MM.1S (cell line): Measurements from ENCODE around the gene TMCO4.
"Not testable (repeated sequence)": the region's sequence is repeated elsewhere in the genome, so short reads cannot be mapped to it uniquely, and the experiment has no call there.

Experiments
- DNase-seq: peaks from one replicate; pipeline ENCODE4 v3.0.0-alpha.2; 2015
- H2AFZ ChIP-seq: fragments of 300-600 bp; sonication (generic); 2 replicates; pipeline ENCODE4 v1.6.0; 2016; ENCODE audit warnings: antibody characterized with exemption, low read length
- H3F3A ChIP-seq: fragments of 300-600 bp; sonication (generic); 2 replicates; pipeline ENCODE4 v1.6.1; 2016; ENCODE audit warnings: mild to moderate bottlenecking, antibody characterized with exemption, low read length, moderate library complexity, mixed read lengths; ENCODE audit not compliant: insufficient read depth
- H3K27ac ChIP-seq: fragments of 300-600 bp; sonication (generic); 2 replicates; pipeline ENCODE4 v1.5.1; 2016; ENCODE audit warnings: mild to moderate bottlenecking, low read length
- H3K27me3 ChIP-seq: fragments of 300-600 bp; sonication (generic); replicated peaks from 2 replicates; pipeline ENCODE4 v1.6.0; 2016; ENCODE audit warnings: low read length; ENCODE audit not compliant: insufficient read depth
- H3K36me3 ChIP-seq: fragments of 300-600 bp; sonication (generic); replicated peaks from 2 replicates; pipeline ENCODE4 v1.6.1; 2016; ENCODE audit warnings: mild to moderate bottlenecking, low read length, mixed read lengths; ENCODE audit not compliant: insufficient read depth
- H3K4me1 ChIP-seq: fragments of 300-600 bp; sonication (generic); 2 replicates; pipeline ENCODE4 v1.6.1; 2016; ENCODE audit warnings: low read length, mixed read lengths
- H3K4me2 ChIP-seq: fragments of 300-600 bp; sonication (generic); 2 replicates; pipeline ENCODE4 v1.6.0; 2016; ENCODE audit warnings: low read depth, low read length
- H3K4me3 ChIP-seq: fragments of 300-600 bp; sonication (generic); 2 replicates; pipeline ENCODE4 v1.5.1; 2016; ENCODE audit warnings: low read length, mixed read lengths
- H3K79me2 ChIP-seq: fragments of 300-600 bp; sonication (generic); 2 replicates; pipeline ENCODE4 v1.6.1; 2016; ENCODE audit warnings: mixed run types, low read length, mixed read lengths
- H3K9ac ChIP-seq: fragments of 300-600 bp; sonication (generic); 2 replicates; pipeline ENCODE4 v1.6.1; 2016; ENCODE audit warnings: low read length, mixed read lengths
- H3K9me2 ChIP-seq: fragments of 300-600 bp; sonication (generic); replicated peaks from 2 replicates; pipeline ENCODE4 v1.6.1; 2016; ENCODE audit warnings: mild to moderate bottlenecking, low read length, mixed read lengths; ENCODE audit not compliant: insufficient read depth
- H3K9me3 ChIP-seq: fragments of 300-600 bp; sonication (generic); replicated peaks from 2 replicates; pipeline ENCODE4 v1.6.1; 2016; ENCODE audit warnings: mild to moderate bottlenecking, low read length, mixed read lengths; ENCODE audit not compliant: insufficient read depth
- H4K20me1 ChIP-seq: fragments of 300-600 bp; sonication (generic); 2 replicates; pipeline ENCODE4 v1.6.1; 2016; ENCODE audit warnings: mild to moderate bottlenecking, low read length, moderate library complexity, mixed read lengths; ENCODE audit not compliant: insufficient read depth
- CTCF ChIP-seq: fragments of 300-600 bp; sonication (generic); IDR thresholded peaks from 2 replicates; pipeline ENCODE4 v1.5.1; 2016; ENCODE audit warnings: antibody characterized with exemption, low read length, mixed read lengths
- EZH2 ChIP-seq: fragments of 300-600 bp; sonication (generic); optimal IDR thresholded peaks from 2 replicates; pipeline ENCODE3; 2017; ENCODE audit warnings: low read depth, mild to moderate bottlenecking, antibody characterized with exemption, low read length, mixed read lengths
- EZH2phosphoT487 ChIP-seq: fragments of 300-600 bp; sonication (generic); IDR thresholded peaks from 2 replicates; pipeline ENCODE4 v1.6.1; 2018; ENCODE audit warnings: antibody characterized with exemption, low read length

Gene TMCO4

GRCh38 chr1:19799230-19800075 is at the start of gene TMCO4:
TMCO4 (minus strand) TSS chr1:19799916; CDS start chr1:19780758, 19,158 bp downstream.
- peak; percentile 62 for DNase-seq
- H3K27ac ChIP-seq, result peak within 1 kb of the TSS; percentile 72; the same call in 1 of the 2 replicates
- peak within 1 kb of the TSS; percentile 71 for H3K9ac ChIP-seq

GRCh38 chr1:19849307-19849706 is 49.6 kb upstream of the TMCO4 start:
- H3K27ac ChIP-seq, H3K9me3 ChIP-seq, H3K79me2 ChIP-seq, H3K9ac ChIP-seq, H3K36me3 ChIP-seq, H3F3A ChIP-seq, H3K4me1 ChIP-seq, H2AFZ ChIP-seq, H3K9me2 ChIP-seq, DNase-seq, H3K27me3 ChIP-seq, H4K20me1 ChIP-seq, H3K4me3 ChIP-seq, H3K4me2 ChIP-seq: not testable (repeated sequence)

More at GRCh38 chr1:19799230-19800075, at the start of gene TMCO4:
- Histone ChIP-seq H3K79me2 (0 out of 2 replicates have a peak, but pooled peaks cover 7% of the 10 kb centered on the region), H3K9me3 (no peaks in the 10 kb centered on the region), H3K27me3 (0 out of 2 replicates have a peak, but pooled peaks cover 4% of the 10 kb centered on the region), H3K9me2 (no peaks in the 10 kb centered on the region), H3F3A (peaks cover 7% of the 10 kb centered on the region; the same call in 1 of the 2 replicates), H3K4me1 (peaks cover 6% of the 10 kb centered on the region; the same call in 1 of the 2 replicates), H3K4me3 (peak within 1 kb of the TSS; percentile 78), H4K20me1 (no peaks in the 10 kb centered on the region), H3K4me2 (peak within 1 kb of the TSS; percentile 93), H2AFZ (peak within 1 kb of the TSS; percentile 96), H3K36me3 (no peaks in the 10 kb centered on the region)
- TF ChIP-seq EZH2, result no peak
- peak; percentile 35 for TF ChIP-seq CTCF
- TF ChIP-seq EZH2phosphoT487, result no peak

- not testable (repeated sequence) for H3K9me3 ChIP-seq, H2AFZ ChIP-seq, H3K4me1 ChIP-seq, H3F3A ChIP-seq, H3K79me2 ChIP-seq, H3K9ac ChIP-seq, H3K4me3 ChIP-seq, H3K9me2 ChIP-seq, H4K20me1 ChIP-seq, DNase-seq, H3K27me3 ChIP-seq, H3K27ac ChIP-seq, H3K36me3 ChIP-seq, H3K4me2 ChIP-seq
Observed at GRCh38 chr1:19847334-19847733, 47.6 kb upstream of the TMCO4 start.

- no peak for TF ChIP-seq CTCF
- no peak for TF ChIP-seq EZH2
- TF ChIP-seq EZH2phosphoT487, result no peak
- no peak for DNase-seq
- no peaks in the 10 kb centered on the region for H3K9me3 ChIP-seq
- H3F3A ChIP-seq, result no peaks in the 10 kb centered on the region
- no peak overlapping the region for H3K4me3 ChIP-seq
- no peak overlapping the region for H2AFZ ChIP-seq
- H3K9me2 ChIP-seq, result no peaks in the 10 kb centered on the region
- no peak overlapping the region for H3K9ac ChIP-seq
- no peak overlapping the region for H3K4me2 ChIP-seq
- no peaks in the 10 kb centered on the region for H3K79me2 ChIP-seq
- no peaks in the 10 kb centered on the region for H3K36me3 ChIP-seq
- no peaks in the 10 kb centered on the region for H4K20me1 ChIP-seq
- H3K4me1 ChIP-seq, result no peaks in the 10 kb centered on the region
- no peaks in the 10 kb centered on the region for H3K27me3 ChIP-seq
- H3K27ac ChIP-seq, result no peak overlapping the region
Observed at GRCh38 chr1:19846338-19846737, 46.6 kb upstream of the TMCO4 start.
